Stimulated activated CD4-positive, alpha-beta T cell treated with anti-CD3 and anti-CD28 coated beads, Interleukin-4, amount 100 ng/mL, for 1 hour (primary cell): ENCODE results near the gene AZGP1.
A peak's percentile ranks its signal among the peaks of the same experiment; 100 is the strongest.
"Not testable (repeated sequence)": the region's sequence is repeated elsewhere in the genome, so short reads cannot be mapped to it uniquely, and the experiment has no call there.

Experiments used
- DNase-seq: peaks from one replicate; pipeline ENCODE4 v3.0.0-alpha.2; 2020

Gene AZGP1

DNA sequence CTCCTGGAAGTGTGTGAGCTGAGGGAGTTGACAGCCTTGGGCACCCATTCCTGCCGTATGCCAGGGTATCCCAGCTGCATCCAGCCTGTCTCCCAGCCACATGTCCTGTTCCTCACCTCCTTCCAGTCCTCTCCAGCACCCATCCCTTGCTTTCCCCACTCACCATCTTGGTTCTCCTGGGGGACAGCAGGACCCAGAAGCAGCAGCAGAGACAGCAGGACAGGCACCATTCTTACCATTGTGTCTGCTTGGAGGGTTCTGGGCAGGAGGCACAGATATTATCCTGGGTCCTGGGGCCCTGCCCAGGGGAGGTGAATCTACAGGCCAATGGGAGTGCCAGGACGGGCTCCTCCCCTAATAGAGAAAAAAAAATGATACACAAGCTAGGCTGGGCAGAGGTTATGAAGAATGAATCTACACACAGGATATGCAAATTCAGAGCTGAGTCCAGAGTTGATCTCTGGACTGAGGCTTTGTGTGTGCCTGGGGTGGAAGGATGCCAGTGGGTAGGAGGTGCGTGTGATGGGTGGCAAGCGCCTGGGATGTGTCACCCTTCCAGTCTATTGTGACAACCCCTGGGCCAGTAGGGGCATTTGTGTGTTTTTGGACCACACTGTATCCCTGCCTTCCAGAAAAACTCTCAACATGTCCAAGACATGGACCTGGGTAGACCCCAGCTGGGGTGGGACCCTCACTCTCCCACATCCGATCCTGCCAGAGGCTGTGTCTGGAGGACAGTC is at the start of gene AZGP1:
Gene AZGP1 (minus strand): TSS at position 250 of the 740 bp plus-strand sequence. CDS start 11 bp downstream, at position 239.
- DNase-seq, result no peak

DNA sequence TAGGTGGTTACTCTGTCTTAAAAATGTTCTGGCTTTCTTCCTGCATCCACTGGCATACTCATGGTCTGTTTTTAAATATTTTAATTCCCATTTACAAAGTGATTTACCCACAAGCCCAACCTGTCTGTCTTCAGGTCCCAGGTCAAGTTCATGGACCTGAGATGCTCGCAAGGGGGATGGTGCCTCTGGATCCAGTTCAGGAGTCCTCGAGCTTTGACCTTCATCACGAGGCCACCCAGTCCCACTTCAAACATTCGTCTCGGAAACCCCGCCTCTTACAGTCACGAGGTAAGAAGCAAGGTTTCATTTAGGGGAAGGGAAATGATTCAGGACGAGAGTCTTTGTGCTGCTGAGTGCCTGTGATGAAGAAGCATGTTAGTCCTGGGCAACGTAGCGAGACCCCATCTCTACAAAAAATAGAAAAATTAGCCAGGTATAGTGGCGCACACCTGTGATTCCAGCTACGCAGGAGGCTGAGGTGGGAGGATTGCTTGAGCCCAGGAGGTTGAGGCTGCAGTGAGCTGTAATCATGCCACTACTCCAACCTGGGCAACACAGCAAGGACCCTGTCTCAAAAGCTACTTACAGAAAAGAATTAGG is 48.3 kb upstream of the AZGP1 start:
- no peak for DNase-seq

DNA sequence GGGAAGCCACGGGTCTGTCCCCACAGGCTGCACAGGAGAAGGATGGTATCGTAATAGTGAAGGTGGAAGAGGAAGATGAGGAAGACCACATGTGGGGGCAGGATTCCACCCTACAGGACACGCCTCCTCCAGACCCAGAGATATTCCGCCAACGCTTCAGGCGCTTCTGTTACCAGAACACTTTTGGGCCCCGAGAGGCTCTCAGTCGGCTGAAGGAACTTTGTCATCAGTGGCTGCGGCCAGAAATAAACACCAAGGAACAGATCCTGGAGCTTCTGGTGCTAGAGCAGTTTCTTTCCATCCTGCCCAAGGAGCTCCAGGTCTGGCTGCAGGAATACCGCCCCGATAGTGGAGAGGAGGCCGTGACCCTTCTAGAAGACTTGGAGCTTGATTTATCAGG is 47.7 kb upstream of the AZGP1 start:
- DNase-seq, result no peak

DNA sequence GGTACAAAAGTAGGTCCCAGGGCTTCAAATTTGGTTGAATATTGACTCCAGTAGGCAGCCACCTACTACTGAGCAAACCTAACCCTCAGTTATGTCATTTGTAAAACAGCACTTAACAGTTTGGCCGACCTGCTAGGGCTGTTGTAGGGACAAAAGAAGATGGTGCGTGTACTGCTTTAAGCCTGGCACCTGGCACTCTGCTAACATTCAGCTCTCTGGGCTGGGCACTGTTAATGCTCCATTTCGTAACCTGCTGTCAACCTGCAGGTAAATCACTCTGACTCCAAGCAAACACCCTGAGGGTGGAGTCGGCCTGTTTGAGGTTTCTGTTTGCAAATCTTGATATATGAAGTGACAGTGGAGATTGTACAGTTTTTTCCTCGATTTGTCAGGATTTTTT is 46.8 kb upstream of the AZGP1 start:
- DNase-seq, result no peak

DNA sequence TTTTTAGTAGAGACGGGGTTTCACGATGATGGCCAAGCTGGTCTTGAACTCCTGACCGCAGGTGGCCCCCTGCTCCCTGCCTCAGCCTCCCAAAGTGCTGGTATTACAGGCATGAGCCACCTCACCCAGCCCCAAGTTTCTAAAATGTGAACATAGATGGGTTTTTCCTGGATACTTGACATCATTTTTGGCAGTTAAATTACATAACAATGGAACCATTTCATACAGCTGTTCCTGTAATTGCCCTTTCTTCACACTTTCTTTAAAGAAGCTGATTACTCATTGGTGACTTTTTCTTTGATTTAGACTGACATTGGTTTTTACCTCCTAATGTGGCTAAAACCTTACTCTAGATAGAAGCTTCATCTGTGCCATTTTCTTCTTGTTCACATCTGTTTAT is 45.5 kb upstream of the AZGP1 start:
- no peak for DNase-seq

DNA sequence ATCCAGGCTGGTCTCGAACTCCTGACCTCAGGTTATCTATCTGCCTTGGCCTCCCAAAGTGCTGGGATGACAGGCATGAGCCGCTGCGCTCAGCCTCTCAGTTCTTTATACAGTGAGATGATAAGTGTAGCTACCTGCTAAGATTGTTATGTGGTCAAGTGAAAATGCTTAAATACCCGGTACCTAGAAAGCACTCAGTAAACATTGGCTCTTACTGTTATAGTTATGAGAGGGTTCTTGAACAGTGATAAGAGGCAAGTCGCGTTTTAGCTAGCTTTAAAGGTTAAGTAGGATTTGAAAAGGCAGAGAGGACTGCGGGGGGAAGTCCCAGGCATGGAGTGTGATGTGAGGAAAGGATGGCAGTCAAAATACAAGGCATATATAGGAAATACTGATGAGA is 44.1 kb upstream of the AZGP1 start:
- DNase-seq, result no peak

DNA sequence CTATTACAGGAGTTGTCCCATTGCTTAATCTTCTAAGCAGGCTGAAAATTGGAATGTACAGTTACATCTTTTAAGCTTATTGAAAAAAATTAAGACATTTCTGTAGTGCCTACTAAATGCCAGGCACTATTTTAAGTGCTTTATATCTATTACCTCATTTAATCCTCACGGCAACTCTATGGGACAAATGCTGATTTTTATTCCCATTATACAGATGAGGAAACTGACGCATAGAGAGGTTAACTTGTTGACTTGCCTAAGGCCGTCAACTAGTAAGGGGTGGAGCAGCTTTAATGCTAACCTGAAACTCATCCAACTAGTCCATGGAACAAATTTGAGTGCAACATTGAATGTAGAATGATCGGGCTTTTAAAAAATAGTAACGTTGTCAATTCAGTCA is 42.0 kb upstream of the AZGP1 start:
- DNase-seq, result no peak

DNA sequence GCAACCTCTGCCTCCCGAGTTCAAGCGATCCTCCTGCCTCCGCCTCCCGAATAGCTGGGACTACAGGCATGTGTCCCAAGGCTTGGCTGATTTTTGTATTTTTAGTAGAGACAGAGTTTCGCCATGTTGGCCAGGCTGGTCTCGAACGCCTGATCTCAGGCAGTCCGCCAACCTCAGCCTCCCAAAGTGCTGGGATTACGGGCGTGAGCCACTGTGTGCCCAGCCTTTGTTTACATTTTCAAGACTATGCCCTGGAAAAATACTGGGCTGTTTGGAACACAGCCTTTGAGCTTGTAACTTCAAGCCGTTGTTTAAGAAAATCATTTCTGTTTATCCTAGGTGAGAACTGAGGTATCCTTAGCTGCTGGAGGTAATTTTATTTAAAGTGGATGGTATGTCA is 41.5 kb upstream of the AZGP1 start:
- DNase-seq, result no peak

DNA sequence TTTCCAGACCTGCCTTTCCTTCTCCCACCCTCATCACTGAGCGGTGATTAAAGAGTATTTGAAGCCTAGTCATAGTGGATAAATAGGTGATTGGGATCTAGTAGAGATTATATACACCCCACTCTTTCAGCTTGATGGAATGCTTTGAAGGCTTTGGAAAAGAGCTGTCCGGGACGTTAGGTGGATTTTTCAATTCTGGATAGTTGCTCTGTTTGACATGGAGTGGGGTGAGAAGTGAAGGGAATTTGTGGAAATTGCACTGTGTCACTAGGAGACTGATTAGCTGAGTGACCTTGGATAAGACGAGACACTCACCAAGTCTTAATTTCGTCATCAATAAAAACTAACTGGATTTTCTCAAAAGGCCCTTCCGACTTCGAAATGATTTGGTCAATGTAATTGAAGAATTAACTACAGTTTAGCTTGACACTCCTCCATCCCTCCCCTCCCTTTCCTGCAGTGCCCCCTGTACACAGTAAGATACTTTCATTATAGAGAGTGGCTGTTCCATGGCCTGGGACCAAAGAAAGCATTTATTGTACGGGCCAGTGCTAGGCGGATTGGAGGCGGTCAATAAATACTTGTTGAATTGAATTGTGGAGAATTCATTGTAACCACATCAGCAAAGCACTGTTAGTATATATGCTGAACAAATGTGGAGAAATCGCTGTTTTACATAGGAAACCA is 40.5 kb upstream of the AZGP1 start:
- DNase-seq, result no peak

DNA sequence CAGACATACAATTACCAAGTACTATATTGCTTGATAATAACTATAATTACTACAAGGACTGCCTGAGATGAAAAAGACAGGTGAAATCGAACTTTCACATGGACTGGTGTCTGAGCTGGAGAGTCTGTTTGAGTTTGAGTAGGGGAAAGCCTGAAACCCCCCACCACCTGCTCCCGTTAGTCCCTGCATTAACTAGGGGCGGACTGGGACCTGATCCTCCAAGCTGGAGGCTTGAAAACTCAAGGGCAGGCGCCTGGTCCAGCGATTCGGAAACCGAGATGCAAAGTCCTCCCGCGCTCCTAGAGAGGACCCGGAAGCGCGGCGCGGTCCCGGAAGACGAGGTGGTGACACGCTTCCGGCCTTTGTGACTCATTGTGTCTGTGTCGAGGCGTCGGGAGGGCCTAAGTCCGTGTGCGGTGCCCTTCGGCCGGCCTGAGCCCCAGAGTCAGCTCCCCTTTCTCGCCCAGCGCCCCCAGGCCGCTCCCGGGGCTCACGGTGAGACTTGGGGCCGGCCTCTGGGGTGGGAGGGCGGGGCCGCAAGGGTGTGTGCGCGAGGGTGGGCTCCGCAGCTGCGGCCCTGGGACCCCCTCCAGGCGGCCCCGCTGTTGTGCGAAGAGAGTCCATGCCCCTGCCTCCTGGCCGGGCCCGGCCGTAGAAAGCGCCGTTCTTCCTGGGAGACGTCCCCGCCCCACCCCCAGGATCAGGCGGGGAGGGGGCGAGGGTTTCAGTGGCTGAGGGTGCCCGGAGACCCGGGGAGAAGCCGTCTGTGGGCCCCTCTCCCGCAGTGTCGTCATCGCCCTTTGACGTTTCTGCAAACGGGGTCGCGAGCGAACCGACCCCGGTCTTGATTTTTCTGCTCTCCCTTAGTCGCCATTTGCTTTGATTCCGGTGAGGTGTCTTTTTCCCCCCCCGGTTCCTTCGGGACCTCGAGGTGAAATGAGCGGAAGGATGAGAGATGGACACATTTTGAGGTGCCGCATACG is 39.7 kb upstream of the AZGP1 start, which contains the start of gene ZKSCAN1:
Gene ZKSCAN1 (plus strand): TSS at position 365 of the 983 bp plus-strand sequence. CDS start 7,911 bp downstream, outside the sequence.
- peak; percentile 82 for DNase-seq

DNA sequence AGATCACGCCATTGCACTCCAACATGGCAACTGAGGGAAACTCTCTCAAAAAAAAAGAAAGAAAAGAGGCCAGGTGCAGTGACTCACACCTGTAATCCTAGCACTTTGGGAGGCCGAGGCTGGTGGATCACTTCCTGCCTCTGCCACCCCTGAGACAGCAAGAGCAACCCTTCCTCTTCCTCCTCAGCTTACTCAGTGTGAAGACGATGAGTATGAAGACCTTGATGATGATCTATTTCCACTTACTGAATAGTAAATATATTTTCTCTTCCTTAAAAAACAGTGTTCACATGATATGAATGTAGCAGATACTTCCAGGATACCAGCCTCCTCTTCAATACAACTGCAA is 37.5 kb upstream of the AZGP1 start:
- peak; percentile 37 for DNase-seq

DNA sequence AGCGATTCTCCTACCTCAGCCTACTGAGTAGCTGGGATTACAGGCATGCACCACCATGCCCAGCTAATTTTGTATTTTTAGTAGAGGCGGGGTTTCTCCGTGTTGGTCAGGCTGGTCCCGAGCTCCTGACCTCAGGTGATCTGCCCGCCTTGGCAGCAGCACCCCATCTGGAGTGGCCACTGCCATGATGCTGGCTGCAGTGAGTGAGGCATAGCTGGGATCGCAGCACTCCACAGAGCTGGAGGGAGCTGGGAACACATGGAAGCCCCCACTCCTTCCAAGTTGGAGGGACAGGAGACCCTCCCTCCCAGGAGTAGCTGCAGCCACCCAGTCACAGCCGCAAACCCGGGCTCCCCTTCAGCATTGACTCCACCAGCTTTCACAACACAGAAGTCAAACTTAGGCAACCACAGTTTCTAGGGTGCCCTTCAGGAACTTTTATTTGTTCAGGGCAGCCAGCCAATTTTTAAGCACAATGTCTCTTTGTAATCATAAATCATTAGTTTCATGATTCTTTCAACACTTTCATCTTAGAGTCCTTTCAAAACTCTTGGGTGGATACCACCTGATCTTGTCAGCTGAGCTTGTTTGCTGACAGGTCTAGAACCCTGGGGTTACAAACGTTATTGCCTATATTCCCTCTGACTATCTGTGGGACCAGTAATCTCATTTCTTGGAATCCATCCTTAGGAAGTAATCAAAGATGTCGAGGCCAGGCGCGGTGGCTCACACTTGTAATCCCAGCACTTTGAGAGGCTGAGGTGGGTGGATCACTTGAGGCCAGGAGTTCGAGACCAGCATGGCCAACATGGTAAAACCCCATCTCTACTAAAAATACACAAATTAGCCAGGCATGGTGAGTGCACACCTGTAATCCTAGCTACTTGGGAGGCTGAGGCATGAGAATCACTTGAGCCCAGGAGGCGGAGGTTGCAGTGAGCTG is 36.8 kb upstream of the AZGP1 start:
- not testable (repeated sequence) for DNase-seq

DNA sequence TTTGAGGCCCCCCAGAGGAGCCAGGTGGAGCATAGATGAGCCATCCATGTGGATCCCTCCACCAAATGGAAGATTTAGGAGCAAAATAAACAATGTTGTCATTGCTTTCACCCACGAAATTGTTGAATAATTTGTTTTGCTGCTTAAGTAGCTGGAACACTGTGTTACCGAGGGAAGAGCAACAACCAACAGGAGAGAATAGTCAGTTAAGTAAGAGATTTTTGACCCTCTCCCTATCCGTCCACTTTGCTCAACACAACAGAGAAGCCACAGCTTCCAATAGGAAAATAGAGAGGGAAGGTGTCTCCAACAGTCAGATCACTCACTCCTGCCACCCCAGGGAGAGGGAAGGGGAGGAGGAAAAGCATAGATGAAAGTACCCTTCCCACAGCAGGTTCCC is 35.7 kb upstream of the AZGP1 start:
- no peak for DNase-seq

DNA sequence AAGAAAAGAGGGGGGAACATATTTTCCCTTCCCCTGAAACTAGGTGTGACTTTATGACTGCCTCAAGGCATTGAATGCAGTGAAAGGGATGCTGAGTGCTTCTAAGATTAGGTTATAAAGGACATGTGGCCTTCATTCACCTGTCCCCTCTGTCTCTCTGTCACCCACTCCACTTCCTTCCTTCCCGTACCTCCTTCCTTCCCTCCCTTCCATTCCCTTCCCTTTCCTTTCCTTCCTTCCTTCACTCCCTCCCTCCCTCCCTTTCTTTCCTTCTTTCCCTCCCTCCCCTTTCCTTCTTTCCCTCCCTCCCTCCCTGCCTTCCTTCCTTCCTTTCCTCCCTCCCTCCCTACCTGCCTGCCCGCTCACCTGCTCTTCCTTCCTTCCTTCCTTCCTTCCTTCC is 35.1 kb upstream of the AZGP1 start:
- DNase-seq, result no peak

DNA sequence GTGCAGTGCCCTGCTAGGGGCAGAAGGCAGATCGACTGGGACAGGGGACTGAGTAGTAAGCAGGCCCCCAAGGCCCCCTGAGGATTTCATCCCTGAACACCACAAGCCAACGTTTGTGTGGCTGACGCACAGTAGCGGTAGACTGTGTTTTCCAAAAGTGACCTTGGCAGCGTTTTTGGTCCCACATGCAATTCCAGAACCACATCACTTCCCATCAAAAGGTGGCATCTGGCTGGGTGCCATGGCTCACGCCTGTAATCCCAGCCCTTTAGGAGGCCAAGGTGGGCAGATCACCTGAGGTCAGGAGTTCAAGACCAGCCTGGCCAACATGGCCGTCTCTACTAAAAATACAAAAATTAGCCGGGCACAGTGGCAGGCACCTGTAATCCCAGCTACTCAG is 34.1 kb upstream of the AZGP1 start:
- DNase-seq, result not testable (repeated sequence)

DNA sequence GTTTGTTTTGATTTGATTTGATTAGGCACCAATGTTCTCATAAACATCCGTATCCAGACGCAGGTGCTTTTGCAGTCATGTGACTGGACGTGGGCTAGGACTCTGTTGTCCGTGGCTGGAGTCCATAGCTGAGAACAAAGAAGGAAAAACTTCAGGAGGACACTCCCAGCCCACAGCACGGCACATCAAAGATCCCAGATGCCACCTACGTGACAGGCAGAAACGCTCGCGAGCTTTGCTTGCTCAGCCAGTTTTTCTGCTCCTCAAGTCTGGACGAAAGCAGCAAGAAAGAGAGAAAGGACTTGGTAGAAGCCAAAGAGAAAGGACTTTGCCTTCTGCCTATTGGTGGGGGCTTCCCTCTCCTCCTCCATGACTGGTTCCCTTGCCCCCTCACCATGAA is 32.7 kb upstream of the AZGP1 start:
- no peak for DNase-seq

DNA sequence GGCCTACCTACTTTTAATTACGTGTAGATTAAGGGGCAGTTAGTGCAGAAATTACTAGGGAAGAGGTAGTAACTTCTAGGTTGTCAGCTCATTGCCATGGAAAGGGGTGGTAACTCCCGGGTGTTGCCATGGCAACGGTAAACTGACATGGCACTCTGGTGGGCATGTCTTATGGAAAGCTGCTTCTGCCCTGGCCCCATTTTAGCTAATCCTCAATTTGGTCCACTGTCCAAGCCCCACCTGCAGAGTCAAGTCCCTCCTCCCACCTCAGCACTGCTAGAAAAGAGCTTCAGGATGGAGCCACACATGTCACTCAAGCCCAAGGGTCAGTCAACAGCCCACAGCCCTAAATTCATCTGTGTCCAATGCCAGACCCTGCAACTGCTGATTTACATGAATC is 32.1 kb upstream of the AZGP1 start:
- no peak for DNase-seq

DNA sequence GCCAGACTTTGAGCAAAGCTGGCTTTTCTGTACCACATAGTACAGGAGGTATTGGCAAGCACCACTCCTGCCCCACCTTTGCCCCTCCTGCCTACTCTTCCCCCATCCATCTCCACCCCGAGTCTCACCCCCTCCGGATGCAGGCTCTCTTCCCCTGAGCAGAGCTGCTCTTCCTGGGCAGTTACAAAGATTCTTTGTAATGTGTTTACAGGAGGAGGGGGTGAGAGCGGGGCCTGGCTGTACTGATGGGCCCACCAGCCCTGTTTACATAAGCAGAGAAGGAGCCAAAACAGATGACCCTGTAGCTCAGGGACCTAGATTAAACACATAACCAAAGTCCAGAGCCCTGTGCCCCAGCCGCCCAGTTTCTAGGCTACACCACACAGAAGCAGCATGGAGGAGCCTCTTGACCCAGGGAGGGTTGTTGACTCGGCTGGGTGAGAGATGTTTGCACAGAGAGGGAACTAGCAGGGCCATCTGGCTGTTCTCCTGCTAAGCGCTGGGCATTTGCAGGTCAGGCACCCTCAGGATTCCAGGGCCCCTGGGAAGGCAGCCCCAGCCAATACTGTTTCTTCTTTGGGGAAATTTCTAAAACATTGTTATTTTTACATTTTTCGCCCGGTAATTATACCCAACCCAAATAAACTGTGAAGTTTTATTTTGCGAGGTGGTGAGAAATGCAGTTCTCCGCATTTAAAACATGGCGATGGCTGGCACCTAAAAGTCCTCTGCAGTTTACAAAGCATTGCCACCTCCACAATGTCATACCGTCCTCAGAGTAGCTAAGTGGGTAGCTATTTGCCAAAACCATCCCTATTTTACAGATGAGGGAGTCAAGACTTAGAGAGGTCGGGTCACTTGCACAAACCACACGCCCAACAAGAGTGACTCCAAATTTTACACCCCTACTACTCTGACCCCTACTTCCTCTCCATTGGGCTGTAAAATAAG is 28.2 kb upstream of the AZGP1 start:
- DNase-seq, result no peak

DNA sequence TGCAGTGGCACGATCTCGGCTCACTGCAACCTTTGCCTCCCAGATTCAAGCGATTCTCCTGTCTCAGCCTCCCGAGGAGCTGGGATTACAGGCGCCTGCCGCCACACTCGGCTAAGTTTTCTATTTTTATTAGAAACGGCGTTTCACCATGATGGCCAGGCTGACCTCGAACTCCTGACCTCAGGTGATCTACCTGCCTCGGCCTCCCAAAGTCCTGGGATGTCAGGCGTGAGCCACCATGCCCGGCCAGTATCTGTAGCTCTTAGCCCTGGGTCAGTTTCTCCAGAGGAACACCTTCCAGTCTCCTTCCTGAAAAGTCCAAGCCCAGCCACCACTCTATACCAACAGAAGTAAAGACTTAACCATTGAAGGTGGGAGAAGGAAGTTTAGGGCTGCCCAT is 24.4 kb upstream of the AZGP1 start:
- DNase-seq, result no peak

DNA sequence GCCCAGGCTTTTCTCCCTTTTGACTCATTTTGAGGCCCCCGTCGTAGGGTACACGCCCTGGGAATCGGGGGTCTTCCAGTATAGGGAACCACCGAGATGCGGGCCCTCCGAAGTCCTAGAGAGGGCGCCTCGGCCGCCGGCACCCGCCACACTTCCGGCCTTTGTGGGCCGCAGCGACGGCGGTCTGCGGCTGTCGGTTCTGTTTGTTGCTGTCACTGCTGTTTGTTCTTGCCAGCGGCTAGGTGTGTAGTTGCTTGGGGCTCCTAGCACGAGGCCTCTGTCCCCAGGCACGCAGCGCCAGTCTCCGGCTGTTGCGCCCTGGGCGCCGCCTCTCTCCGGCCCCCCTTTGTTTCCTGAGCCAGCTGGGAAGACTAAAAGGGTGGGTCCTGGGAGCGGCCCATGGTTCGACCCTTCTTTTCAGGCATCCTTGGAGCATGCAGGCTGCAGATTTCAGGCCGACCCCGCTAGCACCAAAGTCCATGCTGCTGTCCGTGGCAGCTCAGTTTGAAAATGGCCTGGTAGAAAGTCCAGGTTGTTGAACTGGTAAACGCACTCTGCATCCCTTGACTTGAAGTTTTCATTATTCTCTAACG is 21.8 kb upstream of the AZGP1 start:
- peak; percentile 62 for DNase-seq
